Fibroblast of lung (primary cell): Measurements from ENCODE around the gene CAPN9. TPM values are rescaled to one million over a fixed set of nuclear protein-coding genes. Genes with fewer than 3 reads are reported as not detected.

Source experiments
- DNase-seq, 2 donors: peaks; one replicate each; pipeline versions ENCODE4 v3.0.0 to v3.0.0-alpha.2; 2010; ENCODE audit warnings: low read depth in 2 of 2
- H2AFZ ChIP-seq: 2 replicates; pipeline ENCODE4 v1.5.1; 2012; ENCODE audit warnings: low read length, control low read depth, inconsistent platforms
- H3K27ac ChIP-seq: 2 replicates; pipeline ENCODE4 v1.5.1; 2011; ENCODE audit warnings: low read length, control low read depth; ENCODE audit not compliant: insufficient read depth
- H3K27me3 ChIP-seq: 2 replicates; pipeline ENCODE4 v1.5.1; 2011; ENCODE audit warnings: mild to moderate bottlenecking, low read length; ENCODE audit not compliant: control insufficient read depth, insufficient read depth
- H3K36me3 ChIP-seq: 2 replicates; pipeline ENCODE4 v1.5.1; 2011; ENCODE audit warnings: low read length; ENCODE audit not compliant: control insufficient read depth, insufficient read depth
- H3K4me1 ChIP-seq: 2 replicates; pipeline ENCODE4 v1.5.1; 2011; ENCODE audit warnings: low read length; ENCODE audit not compliant: control insufficient read depth, insufficient read depth; ENCODE audit errors: extremely low read depth
- H3K4me2 ChIP-seq: 2 replicates; pipeline ENCODE4 v1.5.1; 2011; ENCODE audit warnings: low read length, control low read depth; ENCODE audit not compliant: insufficient read depth; ENCODE audit errors: extremely low read depth
- H3K4me3 ChIP-seq, 4 experiments: fragments of 200-600 bp in 1 of 4; sonication (generic) in 1 of 4; replicated peaks in 1 of 4; 2 replicates each; pipeline ENCODE4 v1.5.1; 2011 to 2016; ENCODE audit warnings: low read length in 4 of 4, low read depth in 3 of 4, mild to moderate bottlenecking in 3 of 4, control low read depth in 2 of 4, inconsistent platforms in 1 of 4, mixed read lengths in 1 of 4; ENCODE audit not compliant: insufficient read depth in 1 of 4; ENCODE audit errors: control extremely low read depth in 1 of 4
- H3K79me2 ChIP-seq: 2 replicates; pipeline ENCODE4 v1.5.1; 2012; ENCODE audit warnings: mild to moderate bottlenecking, low read length, inconsistent platforms; ENCODE audit not compliant: control insufficient read depth, insufficient read depth
- H3K9ac ChIP-seq: 2 replicates; pipeline ENCODE4 v1.5.1; 2011; ENCODE audit warnings: mild to moderate bottlenecking, low read length, control low read depth; ENCODE audit not compliant: insufficient read depth
- H3K9me3 ChIP-seq: 2 replicates; pipeline ENCODE4 v1.5.1; 2012; ENCODE audit warnings: low read depth, low read length; ENCODE audit not compliant: control insufficient read depth, insufficient read depth
- H4K20me1 ChIP-seq: 2 replicates; pipeline ENCODE4 v1.5.1; 2011; ENCODE audit warnings: low read length; ENCODE audit not compliant: control insufficient read depth, insufficient read depth; ENCODE audit errors: extremely low read depth
- EZH2 ChIP-seq: IDR thresholded peaks from 2 replicates; pipeline ENCODE4 v1.5.1; 2012; ENCODE audit warnings: low read length, control low read depth, mild to moderate bottlenecking; ENCODE audit errors: missing control alignments
- polyA plus RNA-seq, 2 donors: library from polyadenylated mRNA; depleted of rRNA in 1 of 2; stranded (reverse) in 1 of 2; unstranded in 1 of 2; fragments of >200 nt; gene quantifications; 2 replicates each; pipeline ENCODE4 v1.2.1, GENCODE V29; 2011 to 2012; ENCODE audit warnings: missing spikeins in 1 of 2
- total RNA-seq: library from RNA; depleted of rRNA; stranded (reverse); fragments of >200 nt; gene quantifications from 2 replicates; pipeline ENCODE4 v1.2.1, GENCODE V29; 2014
- TF ChIP-seq, protein P1 (sequence below), 2 donors: IDR thresholded peaks in 1 of 2; conservative IDR thresholded peaks in 1 of 2; 1 replicate in 1 of 2; 2 replicates in 1 of 2; pipeline ENCODE4 v1.5.1; 2011 to 2012; ENCODE audit warnings: low read length in 2 of 2, control low read depth in 1 of 2, inconsistent platforms in 1 of 2, low read depth in 1 of 2, mild to moderate bottlenecking in 1 of 2

Gene CAPN9
- total and polyA plus RNA-seq, 2 donors (not counting 1 experiment from before 2014, with no cell fraction given) = 0.17 TPM; not detected in 1

DNA sequence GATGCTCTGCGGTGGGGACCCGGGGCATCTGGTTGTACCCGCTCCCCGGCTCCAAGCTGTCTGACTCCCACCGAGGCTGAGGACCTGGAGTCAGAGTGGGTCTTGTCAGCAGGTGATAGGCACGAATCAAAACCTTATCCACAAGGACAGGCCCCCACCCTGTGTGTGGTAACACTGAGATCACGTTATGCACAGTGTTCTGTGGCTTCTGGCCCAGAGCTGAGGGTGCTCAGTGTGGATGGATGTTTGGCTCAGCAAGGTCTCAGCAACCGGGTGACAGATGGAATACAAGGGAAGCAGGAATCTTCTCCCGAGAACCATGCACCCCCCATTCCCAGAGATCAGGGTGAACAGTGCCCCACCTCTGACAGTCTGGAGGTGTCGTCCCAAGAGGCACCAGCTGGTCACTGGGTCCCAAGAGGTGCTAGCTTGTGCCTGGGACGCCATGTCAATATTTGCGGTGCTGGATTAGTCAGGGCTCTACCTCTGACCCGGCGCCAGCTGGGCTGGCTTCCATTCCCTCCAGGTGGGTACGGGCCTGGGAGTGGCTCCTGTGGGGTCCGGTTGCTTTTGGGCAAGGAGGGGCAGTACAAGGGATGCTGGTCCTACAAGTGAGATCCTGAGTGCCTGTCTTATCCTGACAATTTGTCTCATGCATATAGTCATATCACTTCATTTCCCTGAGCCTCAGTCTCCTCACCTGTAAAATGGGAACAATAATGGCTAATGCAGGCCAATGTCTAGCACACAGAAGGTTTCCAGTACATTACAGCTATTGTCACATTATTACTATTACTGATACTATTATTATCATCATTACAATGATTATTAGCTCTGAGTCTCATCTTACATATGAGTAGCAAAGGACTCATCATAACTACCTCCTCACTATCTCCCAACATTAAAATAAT lies 957 bp downstream of the CAPN9 start:
- H3K27ac ChIP-seq = no peak overlapping the region
- no peaks in the 10 kb centered on the region for H4K20me1 ChIP-seq
- H3K36me3 ChIP-seq = no peaks in the 10 kb centered on the region
- no peaks in the 10 kb centered on the region for H3K9me3 ChIP-seq
- H3K79me2 ChIP-seq = no peaks in the 10 kb centered on the region
- H3K27me3 ChIP-seq = no peaks in the 10 kb centered on the region
- TF ChIP-seq, protein P1, sequence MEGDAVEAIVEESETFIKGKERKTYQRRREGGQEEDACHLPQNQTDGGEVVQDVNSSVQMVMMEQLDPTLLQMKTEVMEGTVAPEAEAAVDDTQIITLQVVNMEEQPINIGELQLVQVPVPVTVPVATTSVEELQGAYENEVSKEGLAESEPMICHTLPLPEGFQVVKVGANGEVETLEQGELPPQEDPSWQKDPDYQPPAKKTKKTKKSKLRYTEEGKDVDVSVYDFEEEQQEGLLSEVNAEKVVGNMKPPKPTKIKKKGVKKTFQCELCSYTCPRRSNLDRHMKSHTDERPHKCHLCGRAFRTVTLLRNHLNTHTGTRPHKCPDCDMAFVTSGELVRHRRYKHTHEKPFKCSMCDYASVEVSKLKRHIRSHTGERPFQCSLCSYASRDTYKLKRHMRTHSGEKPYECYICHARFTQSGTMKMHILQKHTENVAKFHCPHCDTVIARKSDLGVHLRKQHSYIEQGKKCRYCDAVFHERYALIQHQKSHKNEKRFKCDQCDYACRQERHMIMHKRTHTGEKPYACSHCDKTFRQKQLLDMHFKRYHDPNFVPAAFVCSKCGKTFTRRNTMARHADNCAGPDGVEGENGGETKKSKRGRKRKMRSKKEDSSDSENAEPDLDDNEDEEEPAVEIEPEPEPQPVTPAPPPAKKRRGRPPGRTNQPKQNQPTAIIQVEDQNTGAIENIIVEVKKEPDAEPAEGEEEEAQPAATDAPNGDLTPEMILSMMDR (conservative IDR thresholded peaks at IDR 0.05 in 1 of 2, IDR thresholded peaks at IDR 0.05 in 1 of 2; ENCODE audit: low read depth in 1 of 2, low read length in 2 of 2) = no peak
- TF ChIP-seq EZH2 = no peak
- H3K4me2 ChIP-seq = no peak overlapping the region
- H3K4me3 ChIP-seq = no peak overlapping the region
- H3K4me1 ChIP-seq = no peaks in the 10 kb centered on the region
- no peak for DNase-seq
- no peak overlapping the region for H3K9ac ChIP-seq
- H2AFZ ChIP-seq = no peak overlapping the region

- H3K79me2 ChIP-seq = no peaks in the 10 kb centered on the region
- no peak for TF ChIP-seq EZH2
- TF ChIP-seq, protein P1 (conservative IDR thresholded peaks at IDR 0.05 in 1 of 2, IDR thresholded peaks at IDR 0.05 in 1 of 2; ENCODE audit: low read depth in 1 of 2, low read length in 2 of 2) = no peak
- no peak for DNase-seq
Observed at GRCh38 chr1:230749150-230749549, 2.0 kb downstream of the CAPN9 start.

GRCh38 chr1:230749635-230750034 lies 2.4 kb downstream of the CAPN9 start:
- Histone ChIP-seq H3K27ac (no peak overlapping the region), H3K4me3 (no peak overlapping the region), H3K4me2 (no peak overlapping the region), H3K4me1 (no peaks in the 10 kb centered on the region), H3K36me3 (no peaks in the 10 kb centered on the region), H3K27me3 (no peaks in the 10 kb centered on the region), H4K20me1 (no peaks in the 10 kb centered on the region), H3K79me2 (no peaks in the 10 kb centered on the region), H3K9me3 (no peaks in the 10 kb centered on the region), H3K9ac (no peak overlapping the region), H2AFZ (no peak overlapping the region)
- TF ChIP-seq, protein P1 (conservative IDR thresholded peaks at IDR 0.05 in 1 of 2, IDR thresholded peaks at IDR 0.05 in 1 of 2; ENCODE audit: low read depth in 1 of 2, low read length in 2 of 2) = no peak
- no peak for TF ChIP-seq EZH2
- no peak for DNase-seq

More at GRCh38 chr1:230749150-230749549, 2.0 kb downstream of the CAPN9 start:
- Histone ChIP-seq H2AFZ (no peak overlapping the region), H3K4me2 (no peak overlapping the region), H3K9ac (no peak overlapping the region), H3K27ac (no peak overlapping the region), H3K4me1 (no peaks in the 10 kb centered on the region), H4K20me1 (no peaks in the 10 kb centered on the region), H3K4me3 (no peak overlapping the region), H3K27me3 (no peaks in the 10 kb centered on the region), H3K9me3 (no peaks in the 10 kb centered on the region), H3K36me3 (no peaks in the 10 kb centered on the region)
